H1 (cell line): Measurements from ENCODE around the gene DDX1.

Experiments used
- CEBPB ChIP-seq: IDR thresholded peaks from 2 replicates; pipeline ENCODE4 v1.6.1; 2012; ENCODE audit warnings: low read depth, low read length
- CHD2 ChIP-seq: IDR thresholded peaks from 2 replicates; pipeline ENCODE4 v1.6.1; 2012; ENCODE audit warnings: low read length, improper control_type of control experiment
- EZH2 ChIP-seq: fragments of 200-600 bp; sonication (generic); IDR thresholded peaks from 2 replicates; pipeline ENCODE4 v1.7.1; 2012; ENCODE audit warnings: low read depth, mild to moderate bottlenecking, moderate library complexity, low read length, inconsistent platforms; ENCODE audit not compliant: severe bottlenecking
- HDAC2 ChIP-seq, 2 experiments: fragments of 300-600 bp in 1 of 2; sonication (generic) in 1 of 2; IDR thresholded peaks; 2 replicates each; pipeline ENCODE4 v1.6.1; 2011 to 2012; ENCODE audit warnings: low read depth in 2 of 2, low read length in 2 of 2, mild to moderate bottlenecking in 2 of 2, moderate library complexity in 2 of 2, borderline replicate concordance in 1 of 2, inconsistent platforms in 1 of 2
- HDAC6 ChIP-seq: IDR thresholded peaks from one replicate; pipeline ENCODE4 v1.7.1; 2012; ENCODE audit warnings: low read depth, mild to moderate bottlenecking, inconsistent platforms, low read length, moderate library complexity
- JUND ChIP-seq: IDR thresholded peaks from 2 replicates; pipeline ENCODE4 v1.6.1; 2011; ENCODE audit warnings: mild to moderate bottlenecking, improper control_type of control experiment, low read length
- MAX ChIP-seq: IDR thresholded peaks from 2 replicates; pipeline ENCODE4 v1.6.1; 2012; ENCODE audit warnings: inconsistent platforms
- POLR2A ChIP-seq, 2 experiments: IDR thresholded peaks; 1 replicate in 1 of 2; 2 replicates in 1 of 2; pipeline ENCODE4 v1.6.1; 2011; ENCODE audit warnings: low read depth in 2 of 2, low read length in 2 of 2, mild to moderate bottlenecking in 2 of 2; ENCODE audit errors: control extremely low read depth in 1 of 2
- POLR2AphosphoS5 ChIP-seq: IDR thresholded peaks from 2 replicates; pipeline ENCODE4 v1.6.1; 2011; ENCODE audit warnings: low read depth, low read length
- TF ChIP-seq, protein P1 (sequence below), 3 experiments: IDR thresholded peaks; 1 replicate in 2 of 3; 2 replicates in 1 of 3; pipeline versions ENCODE4 v1.5.1 to v1.6.1; 2011; ENCODE audit warnings: low read length in 3 of 3, mild to moderate bottlenecking in 3 of 3, inconsistent platforms in 2 of 3, low read depth in 1 of 3, moderate library complexity in 1 of 3; ENCODE audit not compliant: insufficient read depth in 1 of 3; ENCODE audit errors: control extremely low read depth in 1 of 3

GRCh38 chr2:15662579-15662978, 70.9 kb downstream of the DDX1 start:
- no peak for TF ChIP-seq CEBPB
- TF ChIP-seq HDAC6, result no peak
- TF ChIP-seq CHD2, result no peak
- TF ChIP-seq POLR2AphosphoS5, result no peak
- TF ChIP-seq, protein P1, sequence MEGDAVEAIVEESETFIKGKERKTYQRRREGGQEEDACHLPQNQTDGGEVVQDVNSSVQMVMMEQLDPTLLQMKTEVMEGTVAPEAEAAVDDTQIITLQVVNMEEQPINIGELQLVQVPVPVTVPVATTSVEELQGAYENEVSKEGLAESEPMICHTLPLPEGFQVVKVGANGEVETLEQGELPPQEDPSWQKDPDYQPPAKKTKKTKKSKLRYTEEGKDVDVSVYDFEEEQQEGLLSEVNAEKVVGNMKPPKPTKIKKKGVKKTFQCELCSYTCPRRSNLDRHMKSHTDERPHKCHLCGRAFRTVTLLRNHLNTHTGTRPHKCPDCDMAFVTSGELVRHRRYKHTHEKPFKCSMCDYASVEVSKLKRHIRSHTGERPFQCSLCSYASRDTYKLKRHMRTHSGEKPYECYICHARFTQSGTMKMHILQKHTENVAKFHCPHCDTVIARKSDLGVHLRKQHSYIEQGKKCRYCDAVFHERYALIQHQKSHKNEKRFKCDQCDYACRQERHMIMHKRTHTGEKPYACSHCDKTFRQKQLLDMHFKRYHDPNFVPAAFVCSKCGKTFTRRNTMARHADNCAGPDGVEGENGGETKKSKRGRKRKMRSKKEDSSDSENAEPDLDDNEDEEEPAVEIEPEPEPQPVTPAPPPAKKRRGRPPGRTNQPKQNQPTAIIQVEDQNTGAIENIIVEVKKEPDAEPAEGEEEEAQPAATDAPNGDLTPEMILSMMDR (IDR thresholded peaks at IDR 0.05; ENCODE audit: control extremely low read depth in 1 of 3, insufficient read depth in 1 of 3, low read depth in 1 of 3, low read length in 3 of 3), result no peak
- no peak for TF ChIP-seq EZH2
- TF ChIP-seq POLR2A (IDR thresholded peaks at IDR 0.05; ENCODE audit: control extremely low read depth in 1 of 2, low read depth in 2 of 2, low read length in 2 of 2), result no peak
- TF ChIP-seq MAX, result no peak
- no peak for TF ChIP-seq HDAC2 (IDR thresholded peaks at IDR 0.05; ENCODE audit: borderline replicate concordance in 1 of 2, low read depth in 2 of 2, low read length in 2 of 2)
- TF ChIP-seq JUND, result no peak
